ENCODE data around the gene COL5A3.

- TF ChIP-seq FOXA1 (IDR thresholded peaks at IDR 0.05) (no peak), ARNT (IDR thresholded peaks at IDR 0.05) (no peak), PKNOX1 (IDR thresholded peaks at IDR 0.05) (no peak), FOXM1 (IDR thresholded peaks at IDR 0.05; ENCODE audit: borderline replicate concordance) (no peak), BHLHE40 (IDR thresholded peaks at IDR 0.05; ENCODE audit: borderline replicate concordance) (no peak), CTBP1 (IDR thresholded peaks at IDR 0.05; ENCODE audit: borderline replicate concordance) (no peak), FOXK2 (IDR thresholded peaks at IDR 0.05) (no peak)
Observed at GRCh38 chr19:9966024-9966423, 44.3 kb downstream of the COL5A3 start.
